Liver (tissue), 9 donors: ENCODE measurements around the gene LRRC72. TPM values are rescaled to one million over a fixed set of nuclear protein-coding genes. Genes with fewer than 3 reads are reported as not detected.

ENCODE experiments used
- DNase-seq: peaks from one replicate; pipeline ENCODE4 v3.0.0-alpha.2; 2017; ENCODE audit warnings: low spot score
- H3K27ac ChIP-seq, 2 donors: one replicate each; pipeline ENCODE4 v1.7.0; 2013; ENCODE audit warnings: inconsistent platforms in 2 of 2, low read length in 2 of 2, control low read depth in 1 of 2, low read depth in 1 of 2, mild to moderate bottlenecking in 1 of 2
- H3K27me3 ChIP-seq, 4 donors: one replicate each; pipeline versions ENCODE4 v1.6.1 to v1.7.0; 2013; ENCODE audit warnings: low read length in 3 of 4, inconsistent platforms in 1 of 4, mild to moderate bottlenecking in 1 of 4, moderate library complexity in 1 of 4; ENCODE audit not compliant: control insufficient read depth in 4 of 4, insufficient read depth in 4 of 4
- H3K36me3 ChIP-seq, 4 donors: one replicate each; pipeline versions ENCODE4 v1.6.1 to v1.7.0; 2013; ENCODE audit warnings: low read length in 3 of 4, mild to moderate bottlenecking in 3 of 4, low read depth in 1 of 4, moderate library complexity in 1 of 4; ENCODE audit not compliant: control insufficient read depth in 4 of 4, insufficient read depth in 3 of 4
- H3K4me1 ChIP-seq, 4 donors: one replicate each; pipeline versions ENCODE4 v1.6.1 to v1.7.0; 2013; ENCODE audit warnings: low read length in 3 of 4, mild to moderate bottlenecking in 3 of 4, moderate library complexity in 1 of 4; ENCODE audit not compliant: control insufficient read depth in 4 of 4, insufficient read depth in 4 of 4
- H3K4me3 ChIP-seq, 3 donors: one replicate each; pipeline versions ENCODE4 v1.6.1 to v1.7.0; 2013; ENCODE audit warnings: low read length in 3 of 3, control low read depth in 1 of 3, low read depth in 1 of 3, mild to moderate bottlenecking in 1 of 3
- H3K9ac ChIP-seq, 2 donors: one replicate each; pipeline ENCODE4 v1.7.0; 2013; ENCODE audit warnings: low read length in 2 of 2, mild to moderate bottlenecking in 2 of 2, moderate library complexity in 2 of 2, control low read depth in 1 of 2, low read depth in 1 of 2
- H3K9me3 ChIP-seq, 4 donors: one replicate each; pipeline versions ENCODE4 v1.6.1 to v1.7.0; 2013; ENCODE audit warnings: low read length in 3 of 4; ENCODE audit not compliant: control insufficient read depth in 4 of 4
- EGR1 ChIP-seq, 2 donors: IDR thresholded peaks; 2 replicates each; pipeline ENCODE4 v1.6.1; 2016 to 2018; ENCODE audit warnings: antibody characterized with exemption in 2 of 2, low read depth in 2 of 2
- FOXA1 ChIP-seq: IDR thresholded peaks from 2 replicates; pipeline ENCODE4 v1.6.1; 2016; ENCODE audit warnings: antibody characterized with exemption
- FOXA2 ChIP-seq: IDR thresholded peaks from 2 replicates; pipeline ENCODE4 v1.6.1; 2016; ENCODE audit warnings: antibody characterized with exemption
- GABPA ChIP-seq, 2 donors: IDR thresholded peaks in 1 of 2; conservative IDR thresholded peaks in 1 of 2; 2 replicates each; pipeline ENCODE4 v1.6.1; 2016; ENCODE audit warnings: antibody characterized with exemption in 2 of 2, mild to moderate bottlenecking in 1 of 2, moderate library complexity in 1 of 2
- HNF4G ChIP-seq: IDR thresholded peaks from 2 replicates; pipeline ENCODE4 v1.6.1; 2016; ENCODE audit warnings: antibody characterized with exemption
- JUND ChIP-seq, 2 donors: IDR thresholded peaks; 2 replicates each; pipeline ENCODE4 v1.6.1; 2016; ENCODE audit warnings: antibody characterized with exemption in 2 of 2
- MAX ChIP-seq: IDR thresholded peaks from 2 replicates; pipeline ENCODE4 v1.6.1; 2016; ENCODE audit warnings: antibody characterized with exemption
- NR2F2 ChIP-seq: IDR thresholded peaks from 2 replicates; pipeline ENCODE4 v1.6.1; 2016; ENCODE audit warnings: antibody characterized with exemption
- RAD21 ChIP-seq, 2 donors: IDR thresholded peaks; 2 replicates each; pipeline ENCODE4 v1.6.1; 2016; ENCODE audit warnings: antibody characterized with exemption in 2 of 2, mild to moderate bottlenecking in 2 of 2
- RXRA ChIP-seq, 2 donors: IDR thresholded peaks; 2 replicates each; pipeline ENCODE4 v1.6.1; 2017 to 2018; ENCODE audit warnings: antibody characterized with exemption in 2 of 2, mild to moderate bottlenecking in 1 of 2
- SP1 ChIP-seq: IDR thresholded peaks from 2 replicates; pipeline ENCODE4 v1.6.1; 2018; ENCODE audit warnings: antibody characterized with exemption, mild to moderate bottlenecking
- TAF1 ChIP-seq: conservative IDR thresholded peaks from 2 replicates; pipeline ENCODE4 v1.6.1; 2016; ENCODE audit warnings: antibody characterized with exemption, mild to moderate bottlenecking
- YY1 ChIP-seq: IDR thresholded peaks from 2 replicates; pipeline ENCODE4 v1.6.1; 2016; ENCODE audit warnings: antibody characterized with exemption, mild to moderate bottlenecking
- WGBS: extraction: QIAGEN DNeasy Blood & Tissue Kit; methylation state at CpG from one replicate; pipeline ENCODE4 v1.1.7; 2013; 5-methylcytosine and 5-hydroxymethylcytosine counted together
- polyA plus RNA-seq, 2 donors: library from polyadenylated mRNA; stranded (reverse) in 1 of 2; unstranded in 1 of 2; fragments of 200-250 nt in 1 of 2; fragments of >200 nt in 1 of 2; fragmentation: Nextera tagmentation in 1 of 2; extraction: Ambion mirVana in 1 of 2; gene quantifications; one replicate each; pipeline versions ENCODE4 v1.2.1 to v1.2.3, GENCODE V29; 2013 to 2015
- total RNA-seq, 2 donors: library from RNA; depleted of rRNA; stranded (reverse); fragments of >200 nt; gene quantifications; one replicate each; pipeline ENCODE4 v1.2.3, GENCODE V29; 2014
- TF ChIP-seq, protein P1 (sequence below): IDR thresholded peaks from 2 replicates; pipeline ENCODE4 v1.6.1; 2016; ENCODE audit warnings: antibody characterized with exemption, mild to moderate bottlenecking
- TF ChIP-seq, protein P2 (sequence below): IDR thresholded peaks from 2 replicates; pipeline ENCODE4 v1.6.1; 2016; ENCODE audit warnings: antibody characterized with exemption
- TF ChIP-seq, protein P3 (sequence below): IDR thresholded peaks from 2 replicates; pipeline ENCODE4 v1.6.1; 2016; ENCODE audit warnings: antibody characterized with exemption
- donor health status: healthy.
- donor health status: healthy.
- donor health status: healthy.
- donor health status: healthy.
- donor health status: healthy.

Gene LRRC72
- total and polyA plus RNA-seq, 4 donors = not detected

- DNase-seq = no peak
Measured at GRCh38 chr7:16550671-16551070, 24.0 kb downstream of the LRRC72 start.

GRCh38 chr7:16554518-16555236 lies 28.1 kb downstream of the LRRC72 start:
- H3K4me1 ChIP-seq = no peaks in the 10 kb centered on the region
- H3K27me3 ChIP-seq = no peaks in the 10 kb centered on the region
- no peak overlapping the region for H3K27ac ChIP-seq
- TF ChIP-seq JUND (IDR thresholded peaks at IDR 0.05) (no peak), NR2F2 (no peak), RAD21 (IDR thresholded peaks at IDR 0.05) (no peak), GABPA (IDR thresholded peaks at IDR 0.05 in 1 of 2, conservative IDR thresholded peaks at IDR 0.05 in 1 of 2) (no peak), EGR1 (IDR thresholded peaks at IDR 0.05; ENCODE audit: low read depth in 2 of 2) (no peak)
- TF ChIP-seq, protein P1, sequence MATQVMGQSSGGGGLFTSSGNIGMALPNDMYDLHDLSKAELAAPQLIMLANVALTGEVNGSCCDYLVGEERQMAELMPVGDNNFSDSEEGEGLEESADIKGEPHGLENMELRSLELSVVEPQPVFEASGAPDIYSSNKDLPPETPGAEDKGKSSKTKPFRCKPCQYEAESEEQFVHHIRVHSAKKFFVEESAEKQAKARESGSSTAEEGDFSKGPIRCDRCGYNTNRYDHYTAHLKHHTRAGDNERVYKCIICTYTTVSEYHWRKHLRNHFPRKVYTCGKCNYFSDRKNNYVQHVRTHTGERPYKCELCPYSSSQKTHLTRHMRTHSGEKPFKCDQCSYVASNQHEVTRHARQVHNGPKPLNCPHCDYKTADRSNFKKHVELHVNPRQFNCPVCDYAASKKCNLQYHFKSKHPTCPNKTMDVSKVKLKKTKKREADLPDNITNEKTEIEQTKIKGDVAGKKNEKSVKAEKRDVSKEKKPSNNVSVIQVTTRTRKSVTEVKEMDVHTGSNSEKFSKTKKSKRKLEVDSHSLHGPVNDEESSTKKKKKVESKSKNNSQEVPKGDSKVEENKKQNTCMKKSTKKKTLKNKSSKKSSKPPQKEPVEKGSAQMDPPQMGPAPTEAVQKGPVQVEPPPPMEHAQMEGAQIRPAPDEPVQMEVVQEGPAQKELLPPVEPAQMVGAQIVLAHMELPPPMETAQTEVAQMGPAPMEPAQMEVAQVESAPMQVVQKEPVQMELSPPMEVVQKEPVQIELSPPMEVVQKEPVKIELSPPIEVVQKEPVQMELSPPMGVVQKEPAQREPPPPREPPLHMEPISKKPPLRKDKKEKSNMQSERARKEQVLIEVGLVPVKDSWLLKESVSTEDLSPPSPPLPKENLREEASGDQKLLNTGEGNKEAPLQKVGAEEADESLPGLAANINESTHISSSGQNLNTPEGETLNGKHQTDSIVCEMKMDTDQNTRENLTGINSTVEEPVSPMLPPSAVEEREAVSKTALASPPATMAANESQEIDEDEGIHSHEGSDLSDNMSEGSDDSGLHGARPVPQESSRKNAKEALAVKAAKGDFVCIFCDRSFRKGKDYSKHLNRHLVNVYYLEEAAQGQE = no peak
- H3K9ac ChIP-seq = no peak overlapping the region
- H3K9me3 ChIP-seq = no peaks in the 10 kb centered on the region
- no peak overlapping the region for H3K4me3 ChIP-seq
- WGBS = 88% methylated on average over 10 of the region's 10 CpGs
- no peak for DNase-seq
- no peaks in the 10 kb centered on the region for H3K36me3 ChIP-seq

More at GRCh38 chr7:16550671-16551070, 24.0 kb downstream of the LRRC72 start:
- Histone ChIP-seq H3K27me3 (no peaks in the 10 kb centered on the region), H3K9ac (no peak overlapping the region), H3K4me3 (no peak overlapping the region), H3K36me3 (no peaks in the 10 kb centered on the region), H3K9me3 (no peaks in the 10 kb centered on the region), H3K4me1 (no peaks in the 10 kb centered on the region), H3K27ac (no peak overlapping the region)
- whole genome bisulfite sequencing = 72% methylated on average over 1 of the region's 1 CpG
- TF ChIP-seq FOXA1 = no peak
- TF ChIP-seq RXRA (IDR thresholded peaks at IDR 0.05) = no peak
- no peak for TF ChIP-seq FOXA2
- no peak for TF ChIP-seq RAD21 (IDR thresholded peaks at IDR 0.05)
- TF ChIP-seq JUND (IDR thresholded peaks at IDR 0.05) = no peak
- no peak for TF ChIP-seq TAF1
- TF ChIP-seq YY1 = no peak
- TF ChIP-seq SP1 = no peak
- no peak for TF ChIP-seq GABPA (IDR thresholded peaks at IDR 0.05 in 1 of 2, conservative IDR thresholded peaks at IDR 0.05 in 1 of 2)
- TF ChIP-seq, protein P2, sequence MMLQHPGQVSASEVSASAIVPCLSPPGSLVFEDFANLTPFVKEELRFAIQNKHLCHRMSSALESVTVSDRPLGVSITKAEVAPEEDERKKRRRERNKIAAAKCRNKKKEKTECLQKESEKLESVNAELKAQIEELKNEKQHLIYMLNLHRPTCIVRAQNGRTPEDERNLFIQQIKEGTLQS = no peak
- TF ChIP-seq, protein P1 = no peak
- no peak for TF ChIP-seq EGR1 (IDR thresholded peaks at IDR 0.05; ENCODE audit: low read depth in 2 of 2)
- TF ChIP-seq, protein P3, sequence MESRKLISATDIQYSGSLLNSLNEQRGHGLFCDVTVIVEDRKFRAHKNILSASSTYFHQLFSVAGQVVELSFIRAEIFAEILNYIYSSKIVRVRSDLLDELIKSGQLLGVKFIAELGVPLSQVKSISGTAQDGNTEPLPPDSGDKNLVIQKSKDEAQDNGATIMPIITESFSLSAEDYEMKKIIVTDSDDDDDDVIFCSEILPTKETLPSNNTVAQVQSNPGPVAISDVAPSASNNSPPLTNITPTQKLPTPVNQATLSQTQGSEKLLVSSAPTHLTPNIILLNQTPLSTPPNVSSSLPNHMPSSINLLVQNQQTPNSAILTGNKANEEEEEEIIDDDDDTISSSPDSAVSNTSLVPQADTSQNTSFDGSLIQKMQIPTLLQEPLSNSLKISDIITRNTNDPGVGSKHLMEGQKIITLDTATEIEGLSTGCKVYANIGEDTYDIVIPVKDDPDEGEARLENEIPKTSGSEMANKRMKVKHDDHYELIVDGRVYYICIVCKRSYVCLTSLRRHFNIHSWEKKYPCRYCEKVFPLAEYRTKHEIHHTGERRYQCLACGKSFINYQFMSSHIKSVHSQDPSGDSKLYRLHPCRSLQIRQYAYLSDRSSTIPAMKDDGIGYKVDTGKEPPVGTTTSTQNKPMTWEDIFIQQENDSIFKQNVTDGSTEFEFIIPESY = no peak
- no peak for TF ChIP-seq MAX
- no peak for TF ChIP-seq HNF4G
- no peak for TF ChIP-seq NR2F2
